IPS-18c (cell line): ENCODE results near the gene ABCA7.

Experiments used
- H3K4me3 ChIP-seq: 2 replicates; pipeline ENCODE4 v1.7.0; 2013; ENCODE audit warnings: low read depth, mild to moderate bottlenecking, low read length, moderate library complexity; ENCODE audit not compliant: insufficient read depth
- H3K9me3 ChIP-seq: one replicate; pipeline ENCODE4 v1.6.1; 2013; ENCODE audit warnings: mild to moderate bottlenecking, low read length, moderate library complexity; ENCODE audit not compliant: control insufficient read depth, insufficient read depth

ABCA7 gene

DNA sequence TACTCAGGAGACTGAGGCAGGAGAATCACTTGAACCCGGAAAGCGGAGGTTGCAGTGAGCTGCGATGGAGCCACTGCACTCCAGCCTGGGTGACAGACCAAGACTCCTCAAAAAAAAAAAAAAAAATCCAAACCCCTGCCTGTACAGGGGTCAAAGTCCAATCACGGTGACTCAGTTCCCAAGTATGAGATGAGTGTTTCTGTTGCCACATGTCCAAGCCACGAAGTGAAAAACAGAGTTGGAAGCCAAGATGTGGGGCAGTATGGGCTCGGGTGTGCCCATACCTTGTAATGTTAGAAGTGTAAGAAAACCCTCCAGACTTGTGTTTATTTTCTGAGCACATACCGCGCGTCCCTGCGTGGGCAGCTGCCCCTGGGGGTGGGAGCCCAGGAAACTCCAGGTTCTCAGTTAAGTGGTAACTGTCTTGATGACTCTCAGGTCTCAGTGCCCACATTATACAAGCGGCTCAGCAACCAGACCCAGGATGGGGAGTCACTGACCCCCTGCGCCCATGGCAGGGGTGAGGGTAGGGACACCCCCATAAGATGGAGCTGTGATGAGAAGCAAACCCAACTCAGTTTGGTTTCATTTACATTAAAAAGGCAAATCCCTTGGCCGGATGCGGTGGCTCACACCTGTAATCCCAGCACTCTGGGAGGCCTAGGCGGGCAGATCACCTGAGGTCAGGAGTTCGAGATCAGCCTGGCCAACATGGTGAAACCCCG lies 62.7 kb downstream of the ABCA7 start:
- Histone ChIP-seq H3K4me3 (no peak overlapping the region), H3K9me3 (no peaks in the 10 kb centered on the region)

DNA sequence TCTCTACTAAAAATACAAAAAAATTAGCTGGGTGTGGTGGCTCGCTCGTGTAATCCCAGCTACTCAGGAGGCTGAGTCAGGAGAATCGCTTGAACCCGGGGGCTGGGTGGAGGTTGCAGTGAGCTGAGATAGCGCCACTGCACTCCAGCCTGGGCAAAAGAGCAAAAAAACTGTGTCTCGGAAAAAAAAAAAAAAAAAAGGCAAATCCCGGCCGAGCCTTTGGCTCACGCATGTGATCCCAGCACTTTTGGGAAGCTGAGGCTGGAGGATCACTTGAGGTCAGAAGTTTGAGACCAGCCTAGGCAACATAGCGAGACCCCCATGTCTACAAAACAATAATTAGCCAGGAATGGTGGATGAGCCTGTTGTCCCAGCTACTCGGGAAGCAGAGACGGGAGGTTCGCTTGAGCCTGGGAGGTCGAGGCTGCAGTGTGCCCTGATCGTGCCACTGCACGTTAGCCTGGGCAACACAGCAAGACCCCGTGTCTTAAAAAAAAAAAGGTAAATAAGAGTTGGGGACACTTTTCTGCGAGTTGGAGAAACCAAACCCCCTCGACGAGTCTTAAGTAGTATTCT lies 63.3 kb downstream of the ABCA7 start:
- Histone ChIP-seq H3K4me3 (no peak overlapping the region; the same call in 1 of the 2 replicates), H3K9me3 (no peaks in the 10 kb centered on the region)

DNA sequence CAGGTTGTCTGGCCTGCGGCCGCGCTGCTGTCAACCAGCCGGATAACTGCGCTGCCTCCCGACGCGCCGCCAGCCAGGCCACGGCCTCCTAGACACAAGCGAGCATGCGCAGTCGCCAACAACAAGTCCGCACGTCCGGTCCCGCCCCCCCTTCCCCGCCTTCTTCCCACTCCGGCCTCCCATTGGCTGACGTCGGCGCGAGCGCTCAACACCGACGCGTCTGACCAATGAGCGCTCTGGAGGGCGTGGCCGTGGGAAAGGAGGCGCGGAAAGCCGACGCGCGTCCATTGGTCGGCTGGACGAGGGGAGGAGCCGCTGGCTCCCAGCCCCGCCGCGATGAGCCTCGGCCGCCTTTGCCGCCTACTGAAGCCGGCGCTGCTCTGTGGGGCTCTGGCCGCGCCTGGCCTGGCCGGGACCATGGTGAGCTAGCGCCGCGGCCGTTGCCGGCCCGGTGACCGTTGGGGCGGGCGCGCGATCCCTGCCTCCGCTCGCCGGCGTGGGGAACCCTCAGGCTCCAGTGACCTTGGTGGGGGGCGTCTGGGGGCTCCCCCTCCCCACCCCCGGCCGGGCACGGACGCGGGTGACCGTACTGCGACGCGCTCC lies 63.9 kb downstream of the ABCA7 start, which contains the start of gene GPX4:
Gene GPX4 (plus strand): TSS at position 287 of the 603 bp plus-strand sequence. CDS start 50 bp downstream, at position 337.
- Histone ChIP-seq H3K4me3 (peak within 1 kb of the TSS; percentile 84), H3K9me3 (no peaks in the 10 kb centered on the region)

DNA sequence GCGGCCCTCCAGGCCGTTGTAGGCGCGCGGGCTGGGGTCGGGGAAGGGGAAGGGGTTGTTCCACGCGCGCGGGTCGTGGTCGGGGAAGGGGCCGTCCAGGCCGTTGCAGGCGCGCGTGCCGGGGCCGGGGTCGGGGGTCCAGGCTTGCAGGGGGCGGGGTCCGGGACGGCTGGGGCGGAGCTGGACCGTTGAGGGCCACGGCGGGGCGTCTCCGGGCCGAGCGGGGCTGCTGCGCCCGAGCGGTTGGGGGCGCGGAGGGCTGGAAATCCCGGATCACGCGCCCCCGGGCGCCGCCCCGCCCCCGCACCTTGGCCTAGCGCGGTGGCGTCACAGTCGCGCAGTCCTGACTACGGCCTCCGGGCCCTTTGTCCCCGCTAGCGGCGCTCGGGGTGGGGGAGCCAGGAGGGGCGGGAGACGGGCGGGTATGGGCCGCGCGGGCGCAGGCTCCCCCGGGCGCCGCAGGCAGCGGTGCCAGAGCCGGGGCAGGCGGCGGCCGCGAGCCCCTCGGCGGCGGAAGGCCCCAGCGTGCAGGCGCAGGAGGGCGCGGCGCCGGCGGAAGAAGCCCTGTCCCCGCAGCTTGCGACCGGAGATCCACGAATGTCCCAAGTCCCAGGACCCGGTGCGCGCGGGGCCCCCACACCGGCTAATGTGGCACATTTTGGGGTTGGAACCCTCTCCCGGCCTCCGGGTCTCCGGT lies 64.6 kb downstream of the ABCA7 start:
- no peaks in the 10 kb centered on the region for H3K9me3 ChIP-seq
- H3K4me3 ChIP-seq, result peak overlapping the region; percentile 84

DNA sequence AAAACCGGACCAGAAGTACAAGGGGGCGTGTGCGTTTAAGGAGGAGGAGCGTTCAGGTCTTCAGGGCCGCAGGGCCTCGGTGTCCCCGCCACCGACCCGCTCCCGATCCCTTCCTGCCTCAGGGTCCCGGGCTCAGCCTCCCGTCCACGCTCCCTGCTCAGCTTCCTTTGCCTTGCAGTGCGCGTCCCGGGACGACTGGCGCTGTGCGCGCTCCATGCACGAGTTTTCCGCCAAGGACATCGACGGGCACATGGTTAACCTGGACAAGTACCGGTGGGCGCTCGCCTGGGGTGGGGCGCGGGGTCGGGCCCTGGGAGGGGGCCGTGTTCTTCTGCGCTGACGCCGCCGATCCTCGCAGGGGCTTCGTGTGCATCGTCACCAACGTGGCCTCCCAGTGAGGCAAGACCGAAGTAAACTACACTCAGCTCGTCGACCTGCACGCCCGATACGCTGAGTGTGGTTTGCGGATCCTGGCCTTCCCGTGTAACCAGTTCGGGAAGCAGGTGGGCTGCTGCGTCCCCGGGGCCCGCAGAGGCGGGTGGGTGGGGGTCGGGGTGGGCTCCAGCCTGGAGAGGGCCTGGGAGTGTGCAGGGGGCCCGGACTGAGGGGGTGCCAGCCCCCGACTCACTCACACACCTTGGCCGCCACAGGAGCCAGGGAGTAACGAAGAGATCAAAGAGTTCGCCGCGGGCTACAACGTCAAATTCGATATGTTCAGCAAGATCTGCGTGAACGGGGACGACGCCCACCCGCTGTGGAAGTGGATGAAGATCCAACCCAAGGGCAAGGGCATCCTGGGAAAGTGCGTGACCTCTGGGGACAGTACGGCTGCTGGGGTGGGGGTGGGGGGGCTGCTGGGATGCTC lies 65.3 kb downstream of the ABCA7 start:
- no peaks in the 10 kb centered on the region for H3K9me3 ChIP-seq
- H3K4me3 ChIP-seq, result peak overlapping the region; percentile 84

DNA sequence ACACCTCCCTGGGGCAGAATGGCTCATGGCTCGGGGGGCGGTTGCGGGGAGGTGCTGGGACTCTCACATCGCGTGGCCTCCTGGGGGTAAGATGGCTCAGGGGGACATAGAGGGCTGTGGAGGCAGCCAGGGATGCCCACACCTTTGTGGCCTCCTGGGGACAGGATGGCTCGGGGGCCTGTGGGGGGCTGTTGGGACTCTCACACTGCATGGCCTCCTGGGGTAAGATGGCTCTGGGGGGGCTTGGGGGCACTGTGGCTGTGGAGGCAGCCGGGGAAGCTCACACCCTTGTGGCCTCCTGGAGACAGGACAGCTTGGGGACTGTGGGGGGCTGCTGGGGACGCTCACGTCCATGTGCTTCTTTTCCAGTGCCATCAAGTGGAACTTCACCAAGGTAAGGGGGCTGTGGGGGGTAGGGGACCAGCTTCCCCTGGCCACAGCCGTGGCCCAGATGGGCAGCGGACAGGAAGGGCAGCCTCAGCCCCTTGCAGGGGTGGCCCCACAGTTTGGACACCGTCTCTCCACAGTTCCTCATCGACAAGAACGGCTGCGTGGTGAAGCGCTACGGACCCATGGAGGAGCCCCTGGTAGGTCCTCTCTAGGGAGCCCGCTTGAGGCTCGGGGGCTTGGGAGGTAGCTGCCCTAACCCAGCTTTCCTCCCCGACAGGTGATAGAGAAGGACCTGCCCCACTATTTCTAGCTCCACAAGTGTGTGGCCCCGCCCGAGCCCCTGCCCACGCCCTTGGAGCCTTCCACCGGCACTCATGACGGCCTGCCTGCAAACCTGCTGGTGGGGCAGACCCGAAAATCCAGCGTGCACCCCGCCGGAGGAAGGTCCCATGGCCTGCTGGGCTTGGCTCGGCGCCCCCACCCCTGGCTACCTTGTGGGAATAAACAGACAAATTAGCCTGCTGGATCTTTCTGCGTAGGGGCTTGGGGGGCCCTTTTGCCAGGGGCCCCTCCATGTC lies 66.2 kb downstream of the ABCA7 start:
- H3K4me3 ChIP-seq, result no peak overlapping the region; the same call in 1 of the 2 replicates

DNA sequence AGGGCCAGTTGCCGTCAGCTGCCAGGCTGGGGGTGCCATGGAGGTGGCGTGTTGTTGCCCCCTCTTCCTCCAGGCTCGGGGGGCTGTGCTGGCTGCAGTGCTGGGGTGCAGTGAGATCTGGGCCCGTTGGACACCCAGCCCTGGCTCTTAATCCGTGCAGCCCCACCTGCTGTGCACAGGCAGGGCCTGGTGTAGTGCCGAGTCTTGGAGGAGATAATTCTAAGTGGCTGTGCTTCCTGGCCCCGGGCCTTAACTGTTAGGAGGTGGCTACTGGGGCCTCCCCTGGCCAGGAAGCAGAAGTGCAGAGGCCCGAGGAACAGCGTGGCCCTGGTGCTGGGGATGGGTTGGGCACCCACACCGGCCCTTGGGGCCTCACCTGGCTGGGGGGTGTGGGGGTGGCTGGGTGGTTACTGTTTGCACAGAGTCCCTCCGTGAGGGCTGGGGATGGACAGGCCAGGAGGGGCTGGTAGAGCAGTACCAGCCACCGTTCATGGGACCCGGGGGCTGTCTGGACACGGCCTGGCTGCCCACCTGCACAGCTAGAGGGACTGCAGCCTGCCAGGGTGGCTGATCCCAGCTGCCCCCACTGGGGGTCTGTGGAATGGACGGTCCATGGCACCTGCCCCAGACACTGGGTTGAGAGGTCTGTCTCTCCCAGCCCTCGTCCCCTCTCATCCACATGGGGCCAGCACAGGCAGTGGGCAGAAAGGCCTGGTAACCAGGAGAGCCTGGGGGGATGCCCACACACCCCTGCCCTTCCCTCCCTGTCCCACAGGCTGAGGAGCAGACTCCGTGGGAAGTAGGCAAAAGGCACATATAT lies 67.1 kb downstream of the ABCA7 start:
- no peak overlapping the region for H3K4me3 ChIP-seq
- H3K9me3 ChIP-seq, result no peaks in the 10 kb centered on the region

More for the DNA sequence above, 66.2 kb downstream of the ABCA7 start:
- no peaks in the 10 kb centered on the region for H3K9me3 ChIP-seq

DNA sequence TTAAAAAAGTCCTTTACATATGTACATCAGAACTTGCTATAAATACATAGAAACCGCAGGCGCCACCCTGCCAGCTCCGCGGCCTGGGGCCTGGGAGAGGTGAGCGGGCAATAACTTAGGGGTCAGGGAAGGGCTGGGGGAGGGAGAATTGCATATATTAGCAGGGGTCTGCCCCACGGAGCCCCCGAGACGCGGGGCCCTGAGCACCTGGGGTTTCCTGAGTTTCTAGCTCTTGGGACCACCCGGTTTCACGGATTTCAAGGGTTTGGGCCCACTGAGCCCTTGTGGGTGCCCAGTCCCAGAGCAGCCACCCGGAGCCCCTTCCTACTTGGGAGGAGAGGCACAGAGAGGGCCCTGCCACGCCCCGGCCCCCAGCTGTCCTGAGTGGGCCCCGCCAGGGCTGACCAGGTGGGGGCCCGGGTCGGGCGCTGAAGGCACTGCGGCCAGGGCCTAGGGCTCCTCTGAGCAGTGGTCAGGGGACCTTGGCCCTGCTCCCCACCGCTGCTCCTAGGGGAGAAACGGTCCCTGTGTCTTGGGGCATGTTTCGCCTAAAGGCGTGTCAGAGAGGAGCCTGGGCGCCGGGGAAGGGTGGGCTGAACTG lies 67.9 kb downstream of the ABCA7 start:
- no peak overlapping the region for H3K4me3 ChIP-seq
- H3K9me3 ChIP-seq, result no peaks in the 10 kb centered on the region

DNA sequence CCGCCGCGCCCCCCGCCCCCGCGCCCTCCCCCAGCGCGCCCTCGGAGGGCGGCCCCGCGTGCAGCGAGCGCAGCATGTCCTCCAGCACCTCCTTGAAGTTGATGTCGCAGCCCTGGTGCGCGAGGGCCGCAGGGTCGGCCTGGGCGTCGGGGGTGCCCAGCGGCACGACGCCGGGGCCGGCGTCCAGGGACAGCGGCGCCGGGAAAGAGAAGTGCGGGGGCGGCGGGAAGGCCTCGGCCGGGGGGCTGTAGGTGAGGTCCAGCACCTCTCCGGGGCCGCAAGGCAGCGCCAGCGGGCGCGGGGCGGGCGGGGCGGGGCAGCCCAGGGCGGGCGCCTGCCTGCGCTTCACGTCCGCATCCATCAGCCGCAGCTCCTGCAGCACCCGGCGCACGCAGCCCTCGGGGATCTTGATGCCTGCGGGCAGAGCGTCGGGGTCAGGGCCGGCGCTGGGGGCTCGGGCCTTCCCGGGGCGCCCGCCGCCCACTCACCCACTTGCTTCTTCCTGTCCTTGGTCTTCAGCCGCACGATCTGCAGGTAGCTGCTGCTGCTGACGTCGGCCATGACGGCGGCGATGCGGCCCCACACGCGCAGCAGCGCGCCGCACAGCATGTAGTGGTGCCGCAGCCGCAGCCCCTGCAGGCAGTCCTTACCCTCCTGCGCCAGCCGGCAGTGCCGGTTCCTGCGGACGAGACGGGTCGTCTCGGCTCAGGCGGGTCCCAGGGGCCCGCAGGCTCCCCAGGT lies 68.6 kb downstream of the ABCA7 start:
- Histone ChIP-seq H3K4me3 (no peak overlapping the region), H3K9me3 (no peaks in the 10 kb centered on the region)

DNA sequence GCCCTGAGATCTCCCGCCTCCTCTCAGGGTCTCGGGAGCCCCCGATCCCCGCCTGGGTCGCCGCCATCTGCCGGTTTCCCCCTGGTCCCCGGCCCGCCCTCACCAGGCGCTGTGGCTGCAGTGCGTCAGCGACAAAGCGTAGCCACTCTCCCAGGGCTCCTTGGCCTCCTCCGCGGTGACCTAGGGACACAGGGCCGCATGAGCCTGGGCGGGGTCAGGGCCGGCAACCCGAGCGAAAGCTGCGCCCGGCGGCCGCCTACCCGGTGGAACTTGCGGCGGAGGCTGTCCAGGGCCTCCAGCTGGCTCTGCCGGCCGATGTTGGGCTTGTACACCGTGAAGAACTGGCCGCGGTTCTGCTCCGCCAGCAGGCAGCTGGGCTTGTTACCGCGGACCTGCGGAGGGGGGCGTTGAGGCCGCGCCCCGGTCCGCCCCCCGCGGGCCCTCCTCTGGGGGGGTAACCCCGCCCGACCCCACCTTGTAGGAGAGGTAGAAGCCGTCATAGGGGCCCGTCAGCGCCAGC lies 69.2 kb downstream of the ABCA7 start:
- Histone ChIP-seq H3K4me3 (no peak overlapping the region), H3K9me3 (no peaks in the 10 kb centered on the region)

DNA sequence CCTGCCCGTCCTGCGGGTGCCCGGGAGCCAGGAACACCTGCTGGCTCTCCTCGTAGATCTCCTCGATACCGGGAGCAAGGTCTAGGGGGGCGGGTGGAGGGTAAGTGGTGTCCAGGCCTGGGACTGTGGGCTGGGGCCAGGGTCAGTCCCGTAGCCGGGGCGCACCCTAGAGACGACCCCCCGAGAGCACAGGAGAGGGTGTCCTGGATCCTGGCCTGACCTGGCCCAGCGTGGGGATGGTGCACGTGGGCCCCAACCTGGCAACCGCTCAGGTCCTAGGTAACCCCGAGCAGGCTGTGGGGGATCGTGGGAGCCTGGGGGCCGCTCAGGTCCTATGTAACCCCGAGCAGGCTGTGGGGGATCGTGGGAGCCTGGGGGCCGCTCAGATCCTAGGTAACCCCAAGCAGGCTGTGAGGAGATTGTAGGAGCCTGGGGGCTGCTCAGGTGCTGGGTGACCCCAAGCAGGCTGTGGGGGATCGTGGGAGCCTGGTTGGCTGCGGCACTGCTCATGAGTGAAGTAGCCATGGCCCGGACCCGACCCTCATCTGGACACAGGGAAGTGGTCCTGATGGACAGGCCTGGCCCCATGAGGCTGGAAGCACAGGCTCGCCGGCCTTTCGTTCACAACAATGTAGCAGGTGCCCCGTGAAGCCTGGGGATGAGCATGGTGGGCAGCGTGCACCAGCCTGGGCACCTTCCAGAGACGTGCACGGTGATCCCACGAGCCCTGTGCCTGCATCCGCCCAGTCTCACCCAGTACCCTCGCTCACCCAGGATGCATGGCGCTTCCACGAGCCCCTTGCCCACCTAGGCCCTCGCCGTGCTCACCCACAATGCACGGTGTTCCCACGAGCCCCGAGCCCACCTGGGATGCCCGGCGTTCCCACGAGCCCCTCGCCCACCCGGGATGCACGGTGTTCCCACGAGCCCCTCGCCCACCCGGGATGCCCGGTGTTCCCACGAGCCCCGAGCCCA lies 70.1 kb downstream of the ABCA7 start:
- Histone ChIP-seq H3K9me3 (no peaks in the 10 kb centered on the region), H3K4me3 (no peak overlapping the region)

DNA sequence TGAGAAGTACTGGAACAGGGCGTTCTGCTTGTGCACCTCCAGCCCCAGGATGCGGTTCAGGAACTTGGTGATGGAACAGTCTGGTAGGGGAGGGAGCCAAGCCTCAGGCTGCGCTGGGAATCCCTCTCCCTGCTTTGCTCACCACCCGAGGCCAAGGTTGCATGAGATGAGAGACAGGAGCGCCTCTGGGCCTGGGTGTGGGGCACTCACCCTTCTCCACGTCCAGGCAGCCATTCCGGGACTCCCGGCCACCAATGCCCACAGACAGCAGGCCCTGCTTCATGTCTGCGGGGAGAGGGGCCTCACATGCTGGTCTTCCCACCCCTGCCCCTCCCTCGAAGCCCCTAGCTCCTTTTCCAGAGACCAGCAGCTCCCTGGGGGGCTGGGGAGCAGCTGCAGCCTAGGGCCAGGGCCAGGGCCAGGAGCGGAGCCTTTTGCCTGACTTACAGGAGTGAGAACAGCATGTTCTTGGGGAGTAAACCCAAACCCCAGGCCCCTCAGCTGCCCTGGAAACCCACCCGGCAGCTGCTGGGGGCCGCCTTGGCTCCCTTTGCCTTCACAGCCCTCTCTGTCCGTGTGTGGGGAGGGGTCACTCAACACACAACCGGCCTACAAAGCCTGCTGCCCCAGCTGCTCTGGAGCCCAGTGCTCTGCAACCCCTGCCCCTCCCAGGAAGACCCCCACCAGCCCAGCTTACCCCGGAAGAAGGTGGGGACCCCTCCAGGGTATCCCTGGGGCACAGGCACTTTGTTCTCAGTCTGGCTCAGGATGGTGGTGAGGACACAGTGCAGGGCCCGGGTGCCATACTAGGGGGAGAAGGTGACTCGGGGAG lies 71.1 kb downstream of the ABCA7 start:
- no peaks in the 10 kb centered on the region for H3K9me3 ChIP-seq
- H3K4me3 ChIP-seq, result no peak overlapping the region
